GM21447 (cell line): ENCODE measurements around the gene BFSP2.

Experiments
- ATAC-seq: cut with Tn5 transposase; IDR thresholded peaks from one replicate; pipeline ENCODE4 v1.9.1; 2021; ENCODE audit not compliant: unreplicated experiment

BFSP2 gene

GRCh38 chr3:133383175-133383574, 16.7 kb upstream of the BFSP2 start:
- ATAC-seq: no peak

GRCh38 chr3:133383741-133384140, 16.1 kb upstream of the BFSP2 start:
- ATAC-seq: no peak

DNA sequence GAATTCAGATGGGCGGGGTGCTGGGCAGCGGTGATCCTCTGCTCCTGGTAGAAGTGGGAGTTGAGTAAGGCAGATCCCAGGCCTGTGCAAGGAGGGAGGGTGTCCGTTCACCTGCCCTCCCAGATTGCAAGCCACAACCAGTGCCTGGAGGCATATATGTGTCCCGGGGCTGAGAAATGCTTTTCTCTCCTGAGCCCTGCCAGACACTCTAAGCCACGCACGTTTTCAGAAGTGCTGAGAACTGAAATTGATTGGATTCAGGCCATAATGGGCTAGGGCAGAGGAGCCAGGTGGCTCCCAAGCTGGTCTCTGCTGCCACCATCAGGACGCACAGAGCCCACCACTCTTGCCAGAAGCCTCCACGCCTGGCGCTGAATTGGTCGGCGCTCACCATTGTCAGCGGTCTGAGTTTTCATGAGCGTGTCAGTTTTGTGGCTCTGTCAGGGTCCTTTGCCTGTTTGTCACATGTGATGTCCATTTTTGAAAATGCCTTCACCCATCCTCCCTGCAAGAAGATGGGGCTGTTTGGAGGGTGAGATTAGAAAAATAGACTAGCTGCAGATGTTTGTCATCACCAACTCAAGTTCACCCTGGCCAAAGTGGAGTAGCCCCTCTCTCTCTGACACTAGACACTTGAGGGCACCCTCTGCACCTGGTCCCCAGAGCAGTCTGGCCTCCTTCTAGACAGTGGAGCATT, 15.4 kb upstream of the BFSP2 start:
- ATAC-seq: no peak

- no peak for ATAC-seq
These were observed 13.0 kb upstream of the BFSP2 start for GRCh38 chr3:133386876-133387275.

GRCh38 chr3:133387341-133387740, 12.5 kb upstream of the BFSP2 start:
- ATAC-seq: no peak

DNA sequence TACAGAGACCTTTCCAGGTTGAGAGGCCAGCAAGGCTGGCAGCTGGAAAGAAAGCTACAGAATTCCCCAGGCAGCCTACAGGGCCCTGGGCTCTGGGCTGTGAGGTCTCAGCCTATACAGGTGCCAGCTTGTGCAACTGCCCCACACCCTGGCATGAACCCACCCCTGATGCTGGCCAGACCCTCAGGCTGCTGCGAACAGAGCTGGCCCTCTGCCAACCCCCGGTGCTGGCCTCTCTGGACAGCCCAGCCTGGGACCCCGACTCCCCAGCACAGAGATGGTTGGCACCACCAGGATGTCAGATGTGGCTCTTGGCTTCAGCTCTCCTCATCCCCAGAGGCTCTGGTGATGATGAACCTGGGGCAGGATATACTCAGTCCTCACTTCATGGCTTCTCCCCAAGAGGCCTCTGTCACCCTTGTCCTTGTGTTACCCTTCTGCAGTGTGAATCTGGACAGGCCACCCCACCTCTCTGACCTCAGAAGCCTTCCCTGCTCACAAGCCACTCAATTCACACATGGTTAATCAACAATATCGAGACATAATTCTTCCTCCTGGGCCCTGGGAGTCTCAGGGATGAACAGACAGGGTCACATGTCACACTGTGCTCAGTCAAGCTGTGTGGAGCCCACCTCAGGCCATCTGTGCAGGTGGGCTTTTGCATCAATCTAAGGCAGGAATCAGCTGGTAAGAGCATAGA, 11.0 kb upstream of the BFSP2 start:
- ATAC-seq: no peak

DNA sequence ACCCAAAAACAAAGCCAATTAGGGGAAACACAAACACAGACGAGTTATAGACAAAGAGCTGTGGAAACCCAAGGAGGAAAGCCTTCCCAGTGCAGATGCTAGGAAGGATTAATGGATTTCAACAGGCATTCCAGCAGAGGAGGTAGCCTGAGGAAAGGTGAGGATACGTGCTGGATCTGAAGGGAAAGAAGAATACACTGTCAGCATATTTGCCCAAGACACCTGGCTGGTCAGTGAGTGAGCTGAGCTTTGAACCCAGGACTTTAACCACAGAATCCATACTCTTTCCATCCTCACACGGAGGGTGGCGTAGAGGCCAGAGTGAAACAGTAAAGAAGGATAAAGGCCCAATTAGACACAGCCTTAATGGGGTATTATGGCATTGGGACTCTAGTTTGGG, 9.1 kb upstream of the BFSP2 start:
- ATAC-seq: no peak

DNA sequence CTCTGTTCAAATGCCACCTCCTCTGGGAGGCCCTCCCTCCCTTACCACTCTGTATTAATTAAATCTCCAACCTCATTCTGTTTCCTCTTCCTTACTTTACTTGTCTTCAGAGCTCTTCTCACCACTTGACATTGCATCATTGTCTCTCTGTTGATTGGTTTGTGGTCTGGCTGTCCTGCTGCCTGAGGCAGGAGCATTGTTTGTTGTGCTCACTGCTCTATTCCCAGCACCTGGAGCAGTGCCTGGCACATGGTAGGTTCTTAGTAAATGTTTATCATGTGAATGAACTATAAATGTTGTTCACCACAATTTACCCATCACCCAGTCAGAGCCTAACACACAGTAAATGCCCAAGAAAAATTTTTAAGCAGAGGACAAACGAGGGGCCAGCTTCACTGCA, 6.7 kb upstream of the BFSP2 start:
- ATAC-seq: no peak

- no peak for ATAC-seq
These were observed 6.0 kb upstream of the BFSP2 start for GRCh38 chr3:133393691-133394474.

DNA sequence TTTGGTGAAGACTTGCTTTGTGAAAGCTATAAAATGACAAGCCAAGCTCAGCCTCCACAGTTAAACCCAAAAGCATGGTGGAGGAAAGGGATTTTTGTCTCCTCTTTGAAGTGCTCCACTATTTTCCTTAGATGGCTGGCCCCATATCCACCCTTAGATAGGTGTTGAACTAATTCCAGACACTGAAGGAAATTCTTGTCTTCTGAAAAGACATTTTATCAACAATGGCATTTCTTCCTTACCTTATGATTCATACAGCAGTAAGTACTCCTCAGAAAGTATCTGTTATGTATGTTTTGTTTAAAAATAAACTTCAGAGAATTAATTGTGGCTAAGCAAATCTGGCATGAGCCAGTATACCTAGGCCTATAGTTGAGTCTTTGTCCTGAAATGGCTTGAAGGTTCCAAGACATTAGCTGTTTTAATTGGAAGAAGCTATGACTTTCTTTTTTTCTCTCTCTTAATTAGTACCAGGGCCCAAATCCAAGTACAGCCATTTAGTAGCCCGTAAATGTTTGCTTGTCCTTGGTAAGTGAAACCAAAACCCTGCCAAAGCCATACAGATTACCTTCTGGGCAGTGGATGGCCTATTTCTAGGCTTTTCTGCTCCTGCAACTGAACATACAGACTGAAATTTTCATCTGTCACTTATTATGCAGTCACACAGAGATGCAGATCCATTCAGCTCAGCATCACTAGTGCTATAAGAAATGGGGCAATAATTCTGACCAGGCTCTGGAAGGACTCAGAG, 5.1 kb upstream of the BFSP2 start:
- no peak for ATAC-seq

DNA sequence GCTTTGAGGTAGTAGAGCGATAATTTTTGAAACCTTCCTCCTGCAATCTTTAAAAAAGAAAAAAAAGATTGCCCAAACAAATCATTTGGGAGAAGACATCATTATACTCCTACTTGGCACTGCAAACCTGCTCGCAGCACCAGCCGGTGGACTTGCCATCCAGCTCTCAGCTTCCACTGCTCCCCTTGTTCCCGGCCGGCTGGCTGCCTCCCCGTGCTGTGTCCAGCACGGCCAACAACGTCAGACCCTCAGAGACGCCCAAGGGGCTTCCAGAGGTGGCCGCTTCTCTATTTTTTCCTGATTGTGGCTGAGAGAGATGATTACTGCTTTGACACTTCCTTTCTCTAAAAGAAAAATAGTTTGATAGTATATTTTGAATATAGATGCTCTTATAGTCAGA, 3.0 kb upstream of the BFSP2 start:
- ATAC-seq: no peak

- no peak for ATAC-seq
These were observed 1.7 kb downstream of the BFSP2 start for GRCh38 chr3:133401374-133402135.

DNA sequence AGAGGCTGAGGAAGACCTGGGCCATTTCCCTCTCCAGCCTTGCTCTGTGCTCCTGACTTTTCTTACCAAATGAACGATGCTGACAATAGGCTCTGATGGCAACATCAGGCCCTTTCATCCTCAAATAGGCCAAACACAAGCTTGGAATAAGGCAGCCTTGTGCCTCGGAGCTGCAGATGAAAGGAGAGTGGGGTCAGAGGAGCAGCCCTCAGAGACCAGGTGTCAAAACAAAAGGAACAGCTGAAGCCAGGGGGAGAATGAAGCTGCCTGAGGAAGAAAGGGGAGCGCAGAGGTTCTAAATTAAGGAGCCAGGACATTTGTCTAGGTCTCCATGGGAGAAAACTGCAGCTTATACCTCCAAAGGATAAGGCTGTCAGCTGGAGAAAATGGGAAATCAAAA, 5.1 kb downstream of the BFSP2 start:
- no peak for ATAC-seq

GRCh38 chr3:133408366-133408765, 8.5 kb downstream of the BFSP2 start:
- no peak for ATAC-seq

DNA sequence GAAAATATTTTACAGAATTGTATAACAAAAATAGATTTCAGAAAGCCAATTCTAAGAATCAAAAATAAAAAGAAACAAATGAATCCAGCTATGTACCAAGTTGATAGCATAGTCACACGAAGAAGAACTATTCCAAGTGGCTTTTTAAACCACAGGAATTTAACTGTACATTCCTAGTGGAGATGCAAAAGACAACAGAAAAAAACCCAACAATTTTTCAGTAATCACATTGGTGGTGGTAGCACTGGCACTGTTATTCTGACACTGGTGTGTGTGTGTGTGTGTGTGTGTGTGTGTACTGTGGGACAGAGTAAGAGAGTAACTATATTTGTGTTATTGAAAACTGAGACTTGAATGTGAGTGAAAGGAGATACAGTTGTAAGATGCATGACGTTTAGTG, 9.1 kb downstream of the BFSP2 start:
- ATAC-seq: no peak

DNA sequence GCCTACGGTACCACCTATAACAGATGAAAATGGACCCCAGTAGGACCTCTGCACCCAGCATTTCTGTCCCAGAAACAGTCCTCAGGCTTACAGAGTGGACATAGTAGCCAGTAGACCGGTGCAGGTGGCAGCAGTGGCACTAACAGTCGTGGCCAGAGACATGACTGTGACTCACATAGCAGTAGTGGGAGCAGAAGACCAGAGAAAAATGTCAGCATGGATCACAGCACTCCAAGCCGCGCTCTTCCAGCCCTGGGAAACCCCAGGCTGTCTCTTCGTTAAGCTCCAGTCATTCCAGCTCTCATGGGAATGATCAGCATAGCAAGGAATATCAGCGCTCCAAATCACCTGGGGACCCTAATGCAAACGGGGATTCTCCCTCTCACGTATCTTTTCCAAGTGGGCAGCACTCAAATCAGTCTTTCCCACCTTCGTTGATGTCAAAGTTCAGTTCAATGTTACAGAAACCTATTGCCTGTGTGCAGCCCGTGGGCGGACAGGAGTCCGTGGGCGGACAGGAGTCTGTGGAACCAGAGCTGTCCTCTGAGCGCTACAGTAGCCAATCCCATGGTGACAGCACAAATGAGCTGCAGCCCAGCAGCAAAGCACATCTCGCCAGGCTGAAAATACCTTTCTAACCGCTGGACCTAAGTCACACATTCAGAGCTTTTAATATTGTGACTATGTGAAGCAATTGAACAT, 10.5 kb downstream of the BFSP2 start:
- no peak for ATAC-seq

DNA sequence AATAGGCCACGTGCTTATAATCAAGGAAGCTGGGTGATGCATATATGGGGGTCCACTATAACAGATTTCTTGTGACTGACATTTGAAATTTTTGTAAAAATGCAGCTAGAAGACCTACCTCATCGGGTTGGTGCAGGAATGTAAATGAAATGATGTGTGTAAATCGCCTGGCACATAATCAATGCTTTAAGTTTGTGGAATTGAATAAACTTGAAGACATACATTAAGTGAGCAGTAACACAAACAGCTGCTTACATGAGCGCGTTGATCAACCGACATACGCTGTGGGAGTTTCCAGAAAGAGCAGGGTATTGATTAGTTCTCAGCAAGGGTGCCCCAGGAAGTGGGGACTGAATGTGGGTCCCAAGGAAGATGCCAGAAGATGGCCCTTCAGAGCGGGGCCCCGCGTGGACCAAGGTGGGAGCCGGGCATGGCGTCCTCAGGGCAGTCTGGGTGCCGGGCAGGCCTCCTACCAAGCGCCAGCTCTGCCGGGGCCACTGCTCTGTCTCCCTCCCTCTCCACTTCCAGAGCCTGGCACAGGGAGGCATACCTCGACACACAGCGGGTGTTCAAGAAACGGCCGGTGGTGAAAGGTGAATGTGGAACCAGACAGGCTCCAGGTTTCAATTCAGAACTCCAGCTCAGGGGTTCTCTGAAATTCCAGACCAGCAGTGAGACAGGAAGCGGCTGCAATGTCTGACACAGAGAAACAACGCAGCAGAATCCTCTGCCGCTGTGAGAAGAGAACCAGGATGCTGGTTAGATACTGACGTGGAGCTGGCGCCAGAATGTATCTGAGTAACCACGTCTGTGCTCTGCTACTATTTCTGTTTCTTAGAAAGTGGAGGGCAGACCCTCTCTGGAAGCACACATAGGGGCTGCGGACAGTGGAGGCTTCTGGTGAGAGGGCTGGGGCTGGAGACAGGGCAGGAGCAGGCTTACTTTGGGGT, 12.6 kb downstream of the BFSP2 start:
- ATAC-seq: no peak

GRCh38 chr3:133413161-133414020, 13.5 kb downstream of the BFSP2 start:
- no peak for ATAC-seq
